A673 (cell line): ENCODE data around the gene CLIC5. TPM values are rescaled to one million over a fixed set of nuclear protein-coding genes. Genes with fewer than 3 reads are reported as not detected.

Experiments
- BruUV-seq: library from RNA; stranded (reverse); fragments of 400-500 nt; replicated peaks from 2 replicates; lab custom pipeline; 2021; lab: Mats Ljungman, UMichigan
- CTCF ChIA-PET: fragments of 300-600 bp; sonication (Branson Sonifier 250); formaldehyde crosslinking; loops from one replicate; lab custom pipeline; 2022; ENCODE audit warnings: antibody characterized with exemption; lab: Charles Lee
- POLR2A ChIA-PET: fragments of 300-600 bp; sonication (Branson Sonifier 250); formaldehyde crosslinking; loops from one replicate; lab custom pipeline; 2022; ENCODE audit warnings: antibody characterized with exemption; ENCODE audit not compliant: low non-redundant PET; lab: Charles Lee
- DNase-seq: peaks from one replicate; pipeline ENCODE4 v3.0.0-alpha.2; 2015; ENCODE audit warnings: low spot score
- H3K27ac ChIP-seq: fragments of 200-600 bp; sonication (generic); 2 replicates; pipeline ENCODE4 v1.5.1; 2016; ENCODE audit warnings: mixed run types, low read depth, mild to moderate bottlenecking, mixed read lengths, antibody characterized with exemption, low read length; ENCODE audit not compliant: poor library complexity, severe bottlenecking
- H3K27me3 ChIP-seq: fragments of 200-600 bp; sonication (generic); replicated peaks from 2 replicates; pipeline ENCODE4 v1.6.1; 2017; ENCODE audit warnings: mixed run types, low read depth, mild to moderate bottlenecking, mixed read lengths, antibody characterized with exemption, low read length; ENCODE audit not compliant: insufficient read depth, poor library complexity
- H3K36me3 ChIP-seq: fragments of 200-600 bp; sonication (generic); 2 replicates; pipeline ENCODE4 v1.6.1; 2016; ENCODE audit warnings: mixed run types, mild to moderate bottlenecking, mixed read lengths, antibody characterized with exemption, low read length; ENCODE audit not compliant: insufficient read depth, poor library complexity, severe bottlenecking
- H3K4me1 ChIP-seq: fragments of 200-600 bp; sonication (generic); 2 replicates; pipeline ENCODE4 v1.6.1; 2017; ENCODE audit warnings: mixed run types, mild to moderate bottlenecking, mixed read lengths, antibody characterized with exemption, low read length; ENCODE audit not compliant: insufficient read depth, poor library complexity, severe bottlenecking
- H3K4me3 ChIP-seq: fragments of 200-600 bp; sonication (generic); 2 replicates; pipeline ENCODE4 v1.5.1; 2016; ENCODE audit warnings: low read depth, mixed run types, mild to moderate bottlenecking, mixed read lengths, low read length; ENCODE audit not compliant: poor library complexity, severe bottlenecking
- H3K9me3 ChIP-seq: fragments of 200-600 bp; sonication (generic); 2 replicates; pipeline ENCODE4 v1.6.1; 2016; ENCODE audit warnings: mixed run types, low read depth, mild to moderate bottlenecking, mixed read lengths, antibody characterized with exemption, low read length; ENCODE audit not compliant: poor library complexity, severe bottlenecking
- EZH2 ChIP-seq: fragments of 200-600 bp; sonication (generic); IDR thresholded peaks from 2 replicates; pipeline ENCODE4 v1.6.1; 2017; ENCODE audit warnings: borderline replicate concordance, low read depth, mild to moderate bottlenecking, mixed read lengths, antibody characterized with exemption, low read length; ENCODE audit not compliant: poor library complexity, severe bottlenecking
- intact Hi-C: fragments of 100-400 bp; cut with micrococcal nuclease; formaldehyde crosslinking; loops from one replicate; pipeline ENCODE4 v1.10.0; 2022; ENCODE audit not compliant: unreplicated experiment
- total RNA-seq: library from RNA; stranded (reverse); gene quantifications from 2 replicates; pipeline ENCODE4 v1.2.3, GENCODE V29; 2021
- TF ChIP-seq, protein P1 (sequence below): fragments of 300-800, 200-600 bp; sonication (generic); conservative IDR thresholded peaks from 2 replicates; pipeline ENCODE4 v1.5.1; 2017; ENCODE audit warnings: low read depth, mild to moderate bottlenecking, antibody characterized with exemption, low read length, moderate library complexity, mixed read lengths

Gene CLIC5
- total RNA-seq, 1 experiment from 2014 or later: not detected

DNA sequence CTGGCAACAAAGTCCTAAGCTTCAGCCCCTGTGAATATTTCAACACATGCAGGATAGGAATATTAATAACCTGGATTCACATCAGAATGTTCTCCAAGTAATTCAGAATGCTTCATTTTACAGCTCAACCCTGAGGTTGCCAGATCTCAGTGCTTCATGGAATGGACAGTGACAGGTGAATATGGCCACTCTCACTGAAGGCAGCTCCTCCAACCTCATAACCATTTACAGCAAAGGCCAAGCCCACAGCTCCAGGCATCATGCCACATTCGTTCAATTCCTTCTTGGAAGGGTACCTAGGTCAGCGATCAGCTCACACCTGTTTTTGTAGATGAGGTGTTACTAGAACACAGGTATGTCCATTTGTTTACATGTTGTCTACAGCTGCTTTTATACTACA, 17.1 kb downstream of the CLIC5 start:
- peaks cover 4% of the 10 kb centered on the region for H3K27me3 ChIP-seq
- H3K9me3 ChIP-seq: no peaks in the 10 kb centered on the region
- no TSS peak for BruUV-seq
- H3K4me1 ChIP-seq: no peaks in the 10 kb centered on the region
- no peak for DNase-seq
- H3K4me3 ChIP-seq: no peak overlapping the region
- intact Hi-C loops: no loop called here
- H3K27ac ChIP-seq: no peak overlapping the region
- TF ChIP-seq EZH2: no peak
- TF ChIP-seq, protein P1, sequence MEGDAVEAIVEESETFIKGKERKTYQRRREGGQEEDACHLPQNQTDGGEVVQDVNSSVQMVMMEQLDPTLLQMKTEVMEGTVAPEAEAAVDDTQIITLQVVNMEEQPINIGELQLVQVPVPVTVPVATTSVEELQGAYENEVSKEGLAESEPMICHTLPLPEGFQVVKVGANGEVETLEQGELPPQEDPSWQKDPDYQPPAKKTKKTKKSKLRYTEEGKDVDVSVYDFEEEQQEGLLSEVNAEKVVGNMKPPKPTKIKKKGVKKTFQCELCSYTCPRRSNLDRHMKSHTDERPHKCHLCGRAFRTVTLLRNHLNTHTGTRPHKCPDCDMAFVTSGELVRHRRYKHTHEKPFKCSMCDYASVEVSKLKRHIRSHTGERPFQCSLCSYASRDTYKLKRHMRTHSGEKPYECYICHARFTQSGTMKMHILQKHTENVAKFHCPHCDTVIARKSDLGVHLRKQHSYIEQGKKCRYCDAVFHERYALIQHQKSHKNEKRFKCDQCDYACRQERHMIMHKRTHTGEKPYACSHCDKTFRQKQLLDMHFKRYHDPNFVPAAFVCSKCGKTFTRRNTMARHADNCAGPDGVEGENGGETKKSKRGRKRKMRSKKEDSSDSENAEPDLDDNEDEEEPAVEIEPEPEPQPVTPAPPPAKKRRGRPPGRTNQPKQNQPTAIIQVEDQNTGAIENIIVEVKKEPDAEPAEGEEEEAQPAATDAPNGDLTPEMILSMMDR: no peak
- CTCF ChIA-PET: no interaction called here
- POLR2A ChIA-PET: interaction anchor here (0.5 kb wide), 1 partner anchor 131 kb away, joined by 7 read pairs; the partner anchor contains the start of gene ENPP4
- H3K36me3 ChIP-seq: no peaks in the 10 kb centered on the region

DNA sequence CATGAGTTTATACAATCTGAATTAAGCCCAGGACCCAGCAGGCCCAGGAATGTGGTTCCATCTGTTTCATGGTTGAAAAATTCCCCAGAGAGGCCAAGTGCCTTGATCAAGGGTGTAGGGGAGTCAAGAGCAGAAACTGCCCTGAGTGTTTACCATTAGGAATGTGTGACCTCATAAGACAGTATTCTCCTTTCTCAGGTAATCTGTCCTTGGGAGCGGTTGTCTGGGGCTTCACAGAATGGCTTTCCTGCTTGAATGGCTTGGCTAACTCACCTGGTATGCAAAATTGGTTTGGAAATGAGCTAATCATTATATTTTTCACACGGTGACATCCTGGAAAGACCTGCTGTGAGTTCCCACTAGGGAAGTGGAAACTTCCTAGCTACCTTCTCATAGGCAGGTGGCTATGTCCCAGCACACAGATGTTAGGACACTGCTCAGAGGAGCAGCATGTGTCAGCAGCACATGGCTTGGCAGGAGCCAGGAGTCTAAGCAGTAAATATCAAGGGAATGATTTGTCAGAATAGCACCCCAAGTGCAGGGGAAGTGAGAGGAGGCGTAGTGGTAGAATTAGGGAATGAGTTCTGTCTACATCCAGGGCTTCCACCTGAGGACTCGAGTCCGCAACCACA, 17.7 kb downstream of the CLIC5 start:
- DNase-seq: no peak
- H3K9me3 ChIP-seq: no peaks in the 10 kb centered on the region
- peaks cover 4% of the 10 kb centered on the region for H3K27me3 ChIP-seq
- H3K36me3 ChIP-seq: no peaks in the 10 kb centered on the region
- no TSS peak for BruUV-seq
- no peak overlapping the region for H3K4me3 ChIP-seq
- TF ChIP-seq, protein P1: no peak
- TF ChIP-seq EZH2: no peak
- ChIA-PET POLR2A (no interaction called here), CTCF (no interaction called here)
- H3K4me1 ChIP-seq: no peaks in the 10 kb centered on the region
- no peak overlapping the region for H3K27ac ChIP-seq
- intact Hi-C loops: no loop called here

DNA sequence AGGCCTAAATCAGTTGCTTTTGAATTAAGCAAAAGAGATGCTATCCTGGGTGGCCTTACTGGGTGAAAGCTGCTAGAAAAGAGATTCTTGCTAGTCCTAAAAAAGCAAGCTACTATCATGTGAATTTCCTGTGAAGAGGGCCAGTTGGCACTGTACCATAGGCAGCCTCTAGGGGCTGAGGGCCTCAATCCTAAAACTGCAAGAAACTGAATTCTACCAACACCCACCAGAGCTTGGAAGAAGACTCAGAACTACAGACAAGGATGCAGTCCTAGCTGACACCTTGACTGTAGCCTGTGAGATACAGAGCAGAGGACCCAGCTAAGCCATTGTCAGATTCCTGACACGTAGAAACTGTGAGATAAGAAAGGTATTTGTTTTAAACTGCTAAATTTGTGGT, 24.5 kb downstream of the CLIC5 start:
- intact Hi-C loops: no loop called here
- POLR2A ChIA-PET: no interaction called here
- H3K4me1 ChIP-seq: no peaks in the 10 kb centered on the region
- DNase-seq: no peak
- no peak overlapping the region for H3K27ac ChIP-seq
- BruUV-seq: no TSS peak
- H3K4me3 ChIP-seq: no peak overlapping the region
- no peaks in the 10 kb centered on the region for H3K9me3 ChIP-seq
- H3K36me3 ChIP-seq: no peaks in the 10 kb centered on the region
- TF ChIP-seq, protein P1: no peak; the same call in 1 of the 2 replicates
- no peak for TF ChIP-seq EZH2
- H3K27me3 ChIP-seq: no peaks in the 10 kb centered on the region
- CTCF ChIA-PET: interaction anchor here (0.6 kb wide), 1 partner anchor 9 kb away, joined by 3 read pairs; no protein-coding TSS in a partner anchor
